ENCODE measurements around the gene SSR3. TPM values are rescaled to one million over a fixed set of nuclear protein-coding genes. Genes with fewer than 3 reads are reported as not detected.

Gene SSR3
- total RNA-seq, 4 donors from 2014 or later, result 96.8 to 172 (median 128) TPM

DNA sequence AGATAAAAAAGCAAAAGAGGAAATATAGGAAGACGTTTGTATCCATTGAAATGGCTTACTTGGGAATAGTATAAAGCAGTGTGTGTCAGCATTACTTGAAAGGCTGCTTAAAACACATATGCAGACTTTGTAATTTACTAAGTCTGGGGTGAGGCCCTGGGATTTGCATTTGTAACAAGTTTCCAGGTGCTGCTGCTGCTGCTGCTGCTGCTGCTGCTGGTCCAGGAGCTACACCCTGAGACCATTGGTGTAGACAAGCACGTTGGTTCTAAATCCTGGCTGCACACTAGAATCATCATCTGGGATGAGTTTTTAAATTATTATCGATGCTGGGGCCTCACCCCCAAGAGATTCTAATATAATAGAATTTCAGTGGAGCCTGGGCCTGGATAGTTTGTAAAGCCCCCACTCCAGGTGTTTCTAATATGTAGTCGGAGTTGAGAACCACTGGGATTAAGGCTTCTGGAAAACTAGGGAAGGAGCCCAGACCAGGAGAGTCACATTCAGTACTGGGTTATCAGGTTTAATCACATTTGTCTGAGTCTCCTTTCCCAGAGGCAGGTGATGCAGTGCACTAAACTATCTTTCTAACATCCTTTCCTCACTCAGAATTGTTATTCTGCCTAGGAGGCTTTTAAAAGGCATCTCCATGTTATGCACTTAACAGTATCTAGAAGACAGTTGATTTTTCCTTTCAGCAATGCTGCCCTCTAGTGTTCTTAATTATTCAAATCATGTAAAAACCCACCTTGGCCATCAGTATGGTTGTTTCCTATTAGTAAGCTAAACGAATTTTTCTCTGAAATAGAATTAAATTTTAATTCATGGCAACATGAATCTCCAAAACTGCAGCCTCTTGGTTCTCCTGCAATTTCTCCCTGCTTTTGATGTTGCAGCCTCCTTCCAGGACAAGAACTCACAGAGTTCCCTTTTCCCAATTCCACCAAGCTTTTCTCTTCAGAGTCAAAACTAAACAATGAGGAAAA, 45.4 kb downstream of the SSR3 start:
- Histone ChIP-seq H3K36me3 (no peaks in the 10 kb centered on the region), H3K9me3 (no peaks in the 10 kb centered on the region), H3K4me1 (no peaks in the 10 kb centered on the region), H3K4me3 (no peak overlapping the region), H3K27me3 (no peaks in the 10 kb centered on the region), H3K27ac (no peak overlapping the region)
- intact Hi-C loops (cut with DNase I; ENCODE audit: low total_unique reads), result loop anchor here (5.0 kb wide), 1 partner anchor 357 kb away; no protein-coding TSS in a partner anchor
- TF ChIP-seq, protein P1, sequence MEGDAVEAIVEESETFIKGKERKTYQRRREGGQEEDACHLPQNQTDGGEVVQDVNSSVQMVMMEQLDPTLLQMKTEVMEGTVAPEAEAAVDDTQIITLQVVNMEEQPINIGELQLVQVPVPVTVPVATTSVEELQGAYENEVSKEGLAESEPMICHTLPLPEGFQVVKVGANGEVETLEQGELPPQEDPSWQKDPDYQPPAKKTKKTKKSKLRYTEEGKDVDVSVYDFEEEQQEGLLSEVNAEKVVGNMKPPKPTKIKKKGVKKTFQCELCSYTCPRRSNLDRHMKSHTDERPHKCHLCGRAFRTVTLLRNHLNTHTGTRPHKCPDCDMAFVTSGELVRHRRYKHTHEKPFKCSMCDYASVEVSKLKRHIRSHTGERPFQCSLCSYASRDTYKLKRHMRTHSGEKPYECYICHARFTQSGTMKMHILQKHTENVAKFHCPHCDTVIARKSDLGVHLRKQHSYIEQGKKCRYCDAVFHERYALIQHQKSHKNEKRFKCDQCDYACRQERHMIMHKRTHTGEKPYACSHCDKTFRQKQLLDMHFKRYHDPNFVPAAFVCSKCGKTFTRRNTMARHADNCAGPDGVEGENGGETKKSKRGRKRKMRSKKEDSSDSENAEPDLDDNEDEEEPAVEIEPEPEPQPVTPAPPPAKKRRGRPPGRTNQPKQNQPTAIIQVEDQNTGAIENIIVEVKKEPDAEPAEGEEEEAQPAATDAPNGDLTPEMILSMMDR (IDR thresholded peaks at IDR 0.05), result peak; percentile 58 to 73 (median 63)
- no peak for TF ChIP-seq POLR2A (IDR thresholded peaks at IDR 0.05)
- DNase-seq, result no peak

GRCh38 chr3:156507285-156507684, 47.6 kb downstream of the SSR3 start:
- intact Hi-C loops (cut with DNase I; ENCODE audit: low total_unique reads), result no loop called here
- DNase-seq, result no peak
- H3K36me3 ChIP-seq, result no peaks in the 10 kb centered on the region
- no peak for TF ChIP-seq POLR2A (IDR thresholded peaks at IDR 0.05)
- TF ChIP-seq, protein P1 (IDR thresholded peaks at IDR 0.05), result no peak
- no peak overlapping the region for H3K27ac ChIP-seq
- H3K27me3 ChIP-seq, result no peaks in the 10 kb centered on the region
- H3K4me1 ChIP-seq, result no peaks in the 10 kb centered on the region
- no peak overlapping the region for H3K4me3 ChIP-seq
- H3K9me3 ChIP-seq, result no peaks in the 10 kb centered on the region

- H3K9me3 ChIP-seq, result no peaks in the 10 kb centered on the region
- no peak overlapping the region for H3K27ac ChIP-seq
- H3K27me3 ChIP-seq, result no peaks in the 10 kb centered on the region
- DNase-seq, result no peak
- H3K4me1 ChIP-seq, result no peaks in the 10 kb centered on the region
- intact Hi-C loops (cut with DNase I; ENCODE audit: low total_unique reads), result no loop called here
- no peaks in the 10 kb centered on the region for H3K36me3 ChIP-seq
- H3K4me3 ChIP-seq, result no peak overlapping the region
- TF ChIP-seq, protein P1 (IDR thresholded peaks at IDR 0.05), result no peak
- no peak for TF ChIP-seq POLR2A (IDR thresholded peaks at IDR 0.05)
Measured at GRCh38 chr3:156498307-156498706, 56.6 kb downstream of the SSR3 start.

DNA sequence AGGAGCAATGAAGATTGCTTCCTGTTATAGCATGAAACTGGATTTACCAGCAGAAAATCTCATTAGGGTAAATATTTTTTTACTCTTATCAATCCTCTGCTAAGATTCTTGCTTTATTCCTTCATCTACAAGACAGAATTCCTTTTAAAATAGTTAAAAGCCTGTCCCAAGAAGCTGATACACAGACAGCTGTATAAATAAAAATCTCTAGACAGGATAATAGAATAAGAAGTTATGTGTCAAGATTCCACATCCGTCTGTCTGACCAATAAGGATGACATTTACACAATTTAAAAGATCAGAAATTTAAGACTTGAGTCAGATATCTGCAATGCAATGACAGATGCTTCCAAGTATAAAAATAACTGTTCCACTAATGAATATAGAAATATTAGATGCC, 57.6 kb downstream of the SSR3 start:
- no peak overlapping the region for H3K27ac ChIP-seq

DNA sequence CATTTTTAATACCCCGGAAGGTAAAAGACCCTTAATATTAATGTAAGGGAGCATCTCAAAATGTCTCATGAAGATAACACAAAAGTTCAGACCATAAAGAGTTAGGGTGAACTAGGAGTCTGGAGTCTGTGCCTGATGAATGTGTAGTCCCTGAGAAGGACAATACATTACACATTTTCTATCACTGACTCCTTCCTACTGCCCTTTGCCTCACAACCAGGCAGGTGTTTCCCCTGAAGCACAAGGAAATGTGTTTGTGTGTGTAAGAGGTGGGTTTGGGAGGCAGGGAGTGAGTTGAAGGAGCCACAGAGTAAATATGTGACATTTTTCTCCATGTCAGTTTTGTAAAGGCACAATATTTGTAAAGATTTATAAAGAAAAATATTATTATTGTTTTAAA, 59.1 kb downstream of the SSR3 start:
- intact Hi-C loops (cut with DNase I; ENCODE audit: low total_unique reads), result no loop called here
- H3K36me3 ChIP-seq, result no peaks in the 10 kb centered on the region
- TF ChIP-seq, protein P1 (IDR thresholded peaks at IDR 0.05), result no peak
- no peak for TF ChIP-seq POLR2A (IDR thresholded peaks at IDR 0.05)
- H3K4me1 ChIP-seq, result no peaks in the 10 kb centered on the region
- no peaks in the 10 kb centered on the region for H3K9me3 ChIP-seq
- no peaks in the 10 kb centered on the region for H3K27me3 ChIP-seq
- no peak overlapping the region for H3K4me3 ChIP-seq
- H3K27ac ChIP-seq, result no peak overlapping the region
- DNase-seq, result no peak

More for the DNA sequence above, 57.6 kb downstream of the SSR3 start:
- Histone ChIP-seq H3K9me3 (no peaks in the 10 kb centered on the region), H3K4me1 (no peaks in the 10 kb centered on the region), H3K4me3 (no peak overlapping the region), H3K36me3 (no peaks in the 10 kb centered on the region), H3K27me3 (no peaks in the 10 kb centered on the region)
- DNase-seq, result no peak
- intact Hi-C loops (cut with DNase I; ENCODE audit: low total_unique reads), result no loop called here
- TF ChIP-seq, protein P1 (IDR thresholded peaks at IDR 0.05), result no peak

Measured in uterus (tissue), 4 donors.